PFSK-1 (cell line): Measurements from ENCODE around the gene ZNF831.

Experiments
- FOXP2 ChIP-seq: optimal IDR thresholded peaks from 2 replicates; pipeline ENCODE3; 2011; ENCODE audit warnings: borderline replicate concordance, control low read depth, inconsistent platforms; ENCODE audit not compliant: insufficient read depth; ENCODE audit errors: extremely low read length, extremely low read depth
- POLR2AphosphoS5 ChIP-seq: IDR thresholded peaks from 2 replicates; pipeline ENCODE4 v1.6.1; 2012; ENCODE audit warnings: low read depth, mild to moderate bottlenecking, control low read depth, low read length, moderate library complexity
- REST ChIP-seq, 2 experiments: IDR thresholded peaks; 2 replicates each; pipeline versions ENCODE4 v1.6.1 to v1.8.0; 2011 to 2012; ENCODE audit warnings: low read depth in 2 of 2, low read length in 2 of 2, control low read depth in 1 of 2, inconsistent platforms in 1 of 2, mild to moderate bottlenecking in 1 of 2, moderate library complexity in 1 of 2; ENCODE audit not compliant: insufficient read depth in 1 of 2
- SIN3A ChIP-seq: IDR thresholded peaks from 2 replicates; pipeline ENCODE4 v1.6.1; 2012; ENCODE audit warnings: mild to moderate bottlenecking, low read length, moderate library complexity, borderline replicate concordance; ENCODE audit not compliant: insufficient read depth
- TAF1 ChIP-seq: IDR thresholded peaks from 2 replicates; pipeline ENCODE4 v1.6.1; 2012; ENCODE audit warnings: low read length, control low read depth, borderline replicate concordance; ENCODE audit not compliant: insufficient read depth

ZNF831 gene

GRCh38 chr20:59159493-59160376 is 3.9 kb upstream of the ZNF831 start:
- no peak for TF ChIP-seq FOXP2
- TF ChIP-seq POLR2AphosphoS5 = no peak
- no peak for TF ChIP-seq TAF1
- no peak for TF ChIP-seq SIN3A
- no peak for TF ChIP-seq REST (IDR thresholded peaks at IDR 0.05; ENCODE audit: insufficient read depth in 1 of 2, low read depth in 2 of 2, low read length in 2 of 2)

GRCh38 chr20:59160389-59161115 is 3.1 kb upstream of the ZNF831 start:
- TF ChIP-seq POLR2AphosphoS5 = no peak
- no peak for TF ChIP-seq REST (IDR thresholded peaks at IDR 0.05; ENCODE audit: insufficient read depth in 1 of 2, low read depth in 2 of 2, low read length in 2 of 2)
- TF ChIP-seq TAF1 = no peak
- no peak for TF ChIP-seq FOXP2
- no peak for TF ChIP-seq SIN3A

- no peak for TF ChIP-seq FOXP2
- TF ChIP-seq POLR2AphosphoS5 = no peak
- no peak for TF ChIP-seq REST (IDR thresholded peaks at IDR 0.05; ENCODE audit: insufficient read depth in 1 of 2, low read depth in 2 of 2, low read length in 2 of 2)
- no peak for TF ChIP-seq TAF1
- no peak for TF ChIP-seq SIN3A
Observed at GRCh38 chr20:59161721-59162120, 1.9 kb upstream of the ZNF831 start.

- TF ChIP-seq SIN3A = no peak
- no peak for TF ChIP-seq TAF1
- no peak for TF ChIP-seq FOXP2
- TF ChIP-seq REST (IDR thresholded peaks at IDR 0.05; ENCODE audit: insufficient read depth in 1 of 2, low read depth in 2 of 2, low read length in 2 of 2) = no peak
- TF ChIP-seq POLR2AphosphoS5 = no peak
Observed at GRCh38 chr20:59164686-59165391, 1.2 kb downstream of the ZNF831 start.
